ENCODE measurements around the gene PILRB. TPM values are rescaled to one million over a fixed set of nuclear protein-coding genes. Genes with fewer than 3 reads are reported as not detected.
"Not testable (repeated sequence)": the region's sequence is repeated elsewhere in the genome, so short reads cannot be mapped to it uniquely, and the experiment has no call there.

Gene PILRB
- total RNA-seq (ENCODE audit: insufficient read depth, low replicate concordance): 21.9 TPM

GRCh38 chr7:100358027-100358856, at the start of gene PILRB:
Gene PILRB (plus strand): TSS chr7:100358117. CDS start chr7:100358303, 186 bp downstream.
- no peak for DNase-seq (ENCODE audit: low spot score)

GRCh38 chr7:100318329-100318728, 39.6 kb upstream of the PILRB start:
- not testable (repeated sequence) for DNase-seq (ENCODE audit: low spot score)

GRCh38 chr7:100321648-100322047, 36.3 kb upstream of the PILRB start:
- not testable (repeated sequence) for DNase-seq (ENCODE audit: low spot score)

- not testable (repeated sequence) for DNase-seq (ENCODE audit: low spot score)
These were observed 33.7 kb upstream of the PILRB start for GRCh38 chr7:100324194-100324593.

- not testable (repeated sequence) for DNase-seq (ENCODE audit: low spot score)
These were observed 32.2 kb upstream of the PILRB start for GRCh38 chr7:100325671-100326070.

GRCh38 chr7:100326914-100327313, 31.0 kb upstream of the PILRB start:
- not testable (repeated sequence) for DNase-seq (ENCODE audit: low spot score)

GRCh38 chr7:100335566-100336466, 22.1 kb upstream of the PILRB start:
- DNase-seq (ENCODE audit: low spot score): peak; percentile 96

GRCh38 chr7:100338083-100338696, 19.7 kb upstream of the PILRB start:
- DNase-seq (ENCODE audit: low spot score): not testable (repeated sequence)

- not testable (repeated sequence) for DNase-seq (ENCODE audit: low spot score)
These were observed 16.6 kb upstream of the PILRB start for GRCh38 chr7:100341286-100341685.

GRCh38 chr7:100342765-100343164, 15.2 kb upstream of the PILRB start:
- DNase-seq (ENCODE audit: low spot score): no peak

- not testable (repeated sequence) for DNase-seq (ENCODE audit: low spot score)
These were observed 13.8 kb upstream of the PILRB start for GRCh38 chr7:100344124-100344559.

GRCh38 chr7:100344560-100345287, 13.2 kb upstream of the PILRB start:
- DNase-seq (ENCODE audit: low spot score): not testable (repeated sequence)

- peak; percentile 44 for DNase-seq (ENCODE audit: low spot score)
These were observed 12.6 kb upstream of the PILRB start for GRCh38 chr7:100345288-100345672.

- no peak for DNase-seq (ENCODE audit: low spot score)
These were observed 11.0 kb upstream of the PILRB start for GRCh38 chr7:100346921-100347320.

- DNase-seq (ENCODE audit: low spot score): no peak
These were observed 9.1 kb upstream of the PILRB start for GRCh38 chr7:100348805-100349204.

GRCh38 chr7:100349757-100350156, 8.2 kb upstream of the PILRB start:
- DNase-seq (ENCODE audit: low spot score): no peak

- DNase-seq (ENCODE audit: low spot score): no peak
These were observed 6.3 kb upstream of the PILRB start for GRCh38 chr7:100351657-100352058.

- DNase-seq (ENCODE audit: low spot score): not testable (repeated sequence)
These were observed 5.6 kb upstream of the PILRB start for GRCh38 chr7:100352230-100352781.

- no peak for DNase-seq (ENCODE audit: low spot score)
These were observed 4.8 kb upstream of the PILRB start for GRCh38 chr7:100352984-100353684.

- DNase-seq (ENCODE audit: low spot score): no peak
These were observed 4.1 kb upstream of the PILRB start for GRCh38 chr7:100353685-100354330.

Measured in umbilical cord (tissue), 2 donors.